ENCODE results near the gene ITGB6. TPM values are rescaled to one million over a fixed set of nuclear protein-coding genes. Genes with fewer than 3 reads are reported as not detected.

ITGB6 gene
- total and polyA plus RNA-seq, 2 donors from 2014 or later = 13.4 to 302 TPM

DNA sequence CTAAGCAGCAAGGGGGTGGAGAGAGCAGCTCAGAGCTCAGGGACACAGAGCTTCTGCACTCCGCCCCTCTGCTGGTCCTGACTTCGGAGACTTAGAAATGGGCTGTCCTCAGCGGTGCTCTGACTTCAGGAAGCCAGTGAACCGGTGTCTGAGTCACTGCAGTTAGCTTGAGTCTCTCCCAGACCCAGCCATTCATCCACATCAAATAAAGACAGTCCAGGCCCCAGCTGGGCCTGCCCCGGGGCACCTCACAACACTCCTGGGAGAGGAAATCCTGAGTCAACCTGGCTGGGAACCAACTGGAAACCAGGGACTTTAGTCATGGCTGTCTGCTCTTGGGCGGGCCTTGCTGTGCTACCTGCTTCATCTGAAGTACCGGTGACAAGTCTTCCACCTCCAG lies 5.4 kb upstream of the ITGB6 start:
- peak overlapping the region in 1 of 2 donors; percentile 58 for H3K27ac ChIP-seq (ENCODE audit: low read depth in 2 of 2, low read length in 2 of 2)
- FAIRE-seq (no peak), DNase-seq (peak in 4 of 5 donors; percentile 38 to 93 (median 62))
- H3K9me3 ChIP-seq (ENCODE audit: control insufficient read depth in 2 of 3, insufficient read depth in 1 of 3, low read length in 3 of 3) = no peaks in the 10 kb centered on the region
- intact Hi-C loops (cut with DNase I) = no loop called here
- H3K27me3 ChIP-seq (ENCODE audit: control insufficient read depth, insufficient read depth, low read length) = no peaks in the 10 kb centered on the region
- H3K4me1 ChIP-seq (ENCODE audit: control insufficient read depth in 2 of 3, insufficient read depth in 2 of 3, low read depth in 1 of 3, low read length in 3 of 3) = peaks cover 0 to 18% (median 10%) of the 10 kb centered on the region in 3 donors
- TF ChIP-seq CTCF (IDR thresholded peaks at IDR 0.05; ENCODE audit: borderline replicate concordance, extremely low read depth, insufficient read depth) = no peak
- no peak overlapping the region for H3K4me3 ChIP-seq (ENCODE audit: low read length in 3 of 3)
- H3K36me3 ChIP-seq (ENCODE audit: control insufficient read depth in 2 of 3, insufficient read depth in 3 of 3, low read length in 3 of 3) = no peaks in the 10 kb centered on the region
- H3K9ac ChIP-seq (ENCODE audit: low read length in 3 of 3) = peak overlapping the region in 1 of 3 donors; percentile 21

- Histone ChIP-seq H3K9ac (ENCODE audit: low read length in 3 of 3) (no peak overlapping the region), H3K36me3 (ENCODE audit: control insufficient read depth in 2 of 3, insufficient read depth in 3 of 3, low read length in 3 of 3) (no peaks in the 10 kb centered on the region), H3K4me3 (ENCODE audit: low read length in 3 of 3) (no peak overlapping the region), H3K27ac (ENCODE audit: low read depth in 2 of 2, low read length in 2 of 2) (no peak overlapping the region), H3K27me3 (ENCODE audit: control insufficient read depth, insufficient read depth, low read length) (no peaks in the 10 kb centered on the region), H3K4me1 (ENCODE audit: control insufficient read depth in 2 of 3, insufficient read depth in 2 of 3, low read depth in 1 of 3, low read length in 3 of 3) (peaks cover 0 to 6% (median 6%) of the 10 kb centered on the region in 3 donors), H3K9me3 (ENCODE audit: control insufficient read depth in 2 of 3, insufficient read depth in 1 of 3, low read length in 3 of 3) (no peaks in the 10 kb centered on the region)
- intact Hi-C loops (cut with DNase I) = no loop called here
- no peak for TF ChIP-seq CTCF (IDR thresholded peaks at IDR 0.05; ENCODE audit: borderline replicate concordance, extremely low read depth, insufficient read depth)
- FAIRE-seq = no peak
- no peak for DNase-seq
Observed at GRCh38 chr2:160203422-160203821, 3.4 kb upstream of the ITGB6 start.

GRCh38 chr2:160203007-160203406 lies 2.9 kb upstream of the ITGB6 start:
- no peak overlapping the region for H3K9ac ChIP-seq (ENCODE audit: low read length in 3 of 3)
- H3K4me1 ChIP-seq (ENCODE audit: control insufficient read depth in 2 of 3, insufficient read depth in 2 of 3, low read depth in 1 of 3, low read length in 3 of 3) = peaks cover 0 to 5% (median 5%) of the 10 kb centered on the region in 3 donors
- DNase-seq = no peak
- TF ChIP-seq CTCF (IDR thresholded peaks at IDR 0.05; ENCODE audit: borderline replicate concordance, extremely low read depth, insufficient read depth) = no peak
- FAIRE-seq = no peak
- H3K27me3 ChIP-seq (ENCODE audit: control insufficient read depth, insufficient read depth, low read length) = no peaks in the 10 kb centered on the region
- H3K9me3 ChIP-seq (ENCODE audit: control insufficient read depth in 2 of 3, insufficient read depth in 1 of 3, low read length in 3 of 3) = no peaks in the 10 kb centered on the region
- no peak overlapping the region for H3K4me3 ChIP-seq (ENCODE audit: low read length in 3 of 3)
- intact Hi-C loops (cut with DNase I) = no loop called here
- H3K27ac ChIP-seq (ENCODE audit: low read depth in 2 of 2, low read length in 2 of 2) = no peak overlapping the region
- no peaks in the 10 kb centered on the region for H3K36me3 ChIP-seq (ENCODE audit: control insufficient read depth in 2 of 3, insufficient read depth in 3 of 3, low read length in 3 of 3)

Data from kidney (tissue), 14 donors.